Activated T-cell treated with anti-CD3 and anti-CD28 coated beads, Interleukin-2, amount 50 U/mL, for 72 hours (primary cell): Measurements from ENCODE around the gene SAMD7. TPM values are rescaled to one million over a fixed set of nuclear protein-coding genes. Genes with fewer than 3 reads are reported as not detected.

Experiments
- ATAC-seq, 2 donors: fragments of 150-1000 bp; cut with Tn5 transposase; replicated peaks in 1 of 2; 2 replicates each; pipeline ENCODE4 v1.10.0; 2021; ENCODE audit warnings: moderate library complexity in 2 of 2, mild to moderate bottlenecking in 1 of 2
- DNase-seq, 2 donors: peaks; one replicate each; pipeline ENCODE4 v3.0.0; 2021 to 2022; ENCODE audit warnings: mixed read lengths in 1 of 2
- H3K27ac Mint-ChIP-seq: one replicate; pipeline ENCODE4 v1.8.0; 2022; ENCODE audit warnings: mild to moderate bottlenecking, moderate library complexity, mixed read lengths
- H3K27me3 Mint-ChIP-seq: one replicate; pipeline ENCODE4 v1.8.0; 2022; ENCODE audit warnings: low read depth, mixed read lengths
- H3K36me3 Mint-ChIP-seq, 2 donors: one replicate each; pipeline ENCODE4 v1.8.0; 2022; ENCODE audit warnings: mixed read lengths in 2 of 2, mild to moderate bottlenecking in 1 of 2; ENCODE audit not compliant: insufficient read depth in 2 of 2
- H3K4me1 Mint-ChIP-seq: one replicate; pipeline ENCODE4 v1.8.0; 2022; ENCODE audit warnings: low read depth, mixed read lengths
- H3K4me3 Mint-ChIP-seq, 2 donors: one replicate each; pipeline ENCODE4 v1.8.0; 2022; ENCODE audit warnings: mild to moderate bottlenecking in 2 of 2, mixed read lengths in 2 of 2, moderate library complexity in 2 of 2
- H3K9me3 Mint-ChIP-seq, 2 donors: one replicate each; pipeline ENCODE4 v1.8.0; 2022; ENCODE audit warnings: mixed read lengths in 2 of 2
- total RNA-seq, 2 donors: library from RNA; stranded (reverse); gene quantifications; one replicate each; pipeline ENCODE4 v1.2.3, GENCODE V29; 2022

SAMD7 gene
- total RNA-seq, 2 donors from 2014 or later: not detected

DNA sequence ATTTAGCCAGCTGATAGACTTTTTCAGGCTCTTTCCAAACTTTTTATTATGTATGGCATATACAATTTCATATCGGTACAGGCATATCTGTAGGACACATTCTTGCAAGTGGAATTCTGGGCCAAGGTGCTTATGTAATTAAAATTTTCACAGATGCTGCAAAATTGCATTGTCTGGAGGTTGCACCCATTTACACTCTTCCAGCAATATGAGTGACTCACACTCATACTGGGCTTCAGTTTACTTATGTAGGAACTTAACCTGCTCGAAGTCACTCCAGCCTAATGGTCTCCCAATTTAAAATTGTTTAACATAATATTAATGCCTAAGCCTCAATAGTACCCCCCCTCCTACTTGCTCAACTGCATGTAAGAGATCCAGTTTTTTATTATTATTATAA, 44.0 kb downstream of the SAMD7 start:
- peaks cover 8% of the 10 kb centered on the region for H3K27me3 Mint-ChIP-seq
- DNase-seq: no peak
- H3K27ac Mint-ChIP-seq: no peak overlapping the region
- ATAC-seq: no peak
- H3K4me3 Mint-ChIP-seq: no peak overlapping the region
- peaks cover 0 to 2% of the 10 kb centered on the region in 2 donors for H3K36me3 Mint-ChIP-seq
- H3K9me3 Mint-ChIP-seq: peaks cover 0 to 2% of the 10 kb centered on the region in 2 donors
- H3K4me1 Mint-ChIP-seq: peaks cover 19% of the 10 kb centered on the region

- H3K4me1 Mint-ChIP-seq: peaks cover 43% of the 10 kb centered on the region
- H3K9me3 Mint-ChIP-seq: peaks cover 2 to 6% of the 10 kb centered on the region in 2 donors
- peak overlapping the region in 1 of 2 donors; percentile 6 for H3K4me3 Mint-ChIP-seq
- no peak for ATAC-seq
- H3K27ac Mint-ChIP-seq: peak overlapping the region; percentile 52
- DNase-seq: no peak
- peaks cover 8% of the 10 kb centered on the region in 2 donors for H3K36me3 Mint-ChIP-seq
- H3K27me3 Mint-ChIP-seq: peaks cover 7% of the 10 kb centered on the region
Measured at GRCh38 chr3:169964176-169964575, 52.8 kb downstream of the SAMD7 start.

GRCh38 chr3:169965562-169966427, 54.4 kb downstream of the SAMD7 start:
- ATAC-seq: peak; percentile 26 to 36
- peak overlapping the region; percentile 95 to 96 for H3K4me3 Mint-ChIP-seq

GRCh38 chr3:169966428-169966950, 55.1 kb downstream of the SAMD7 start, which contains the start of gene SEC62:
Gene SEC62, plus strand, starts transcription at chr3:169966807. Its CDS starts 16 bp downstream, at chr3:169966823.
- H3K4me1 Mint-ChIP-seq: peaks cover 67% of the 10 kb centered on the region
- H3K36me3 Mint-ChIP-seq: peaks cover 8% of the 10 kb centered on the region in 2 donors
- H3K9me3 Mint-ChIP-seq: peaks cover 2 to 6% of the 10 kb centered on the region in 2 donors
- peak within 1 kb of the TSS; percentile 95 to 96 for H3K4me3 Mint-ChIP-seq
- H3K27ac Mint-ChIP-seq: peak within 1 kb of the TSS; percentile 97
- ATAC-seq (peak; percentile 91), DNase-seq (peak; percentile 95 to 96)
- H3K27me3 Mint-ChIP-seq: peaks cover under 1% of the 10 kb centered on the region

More at GRCh38 chr3:169965562-169966427, 54.4 kb downstream of the SAMD7 start:
- peaks cover 2 to 6% of the 10 kb centered on the region in 2 donors for H3K9me3 Mint-ChIP-seq
- peaks cover 60% of the 10 kb centered on the region for H3K4me1 Mint-ChIP-seq
- peaks cover 8% of the 10 kb centered on the region in 2 donors for H3K36me3 Mint-ChIP-seq
- peak overlapping the region; percentile 97 for H3K27ac Mint-ChIP-seq
- peak in 1 of 2 donors; percentile 16 for DNase-seq
- peaks cover 7% of the 10 kb centered on the region for H3K27me3 Mint-ChIP-seq

DNA sequence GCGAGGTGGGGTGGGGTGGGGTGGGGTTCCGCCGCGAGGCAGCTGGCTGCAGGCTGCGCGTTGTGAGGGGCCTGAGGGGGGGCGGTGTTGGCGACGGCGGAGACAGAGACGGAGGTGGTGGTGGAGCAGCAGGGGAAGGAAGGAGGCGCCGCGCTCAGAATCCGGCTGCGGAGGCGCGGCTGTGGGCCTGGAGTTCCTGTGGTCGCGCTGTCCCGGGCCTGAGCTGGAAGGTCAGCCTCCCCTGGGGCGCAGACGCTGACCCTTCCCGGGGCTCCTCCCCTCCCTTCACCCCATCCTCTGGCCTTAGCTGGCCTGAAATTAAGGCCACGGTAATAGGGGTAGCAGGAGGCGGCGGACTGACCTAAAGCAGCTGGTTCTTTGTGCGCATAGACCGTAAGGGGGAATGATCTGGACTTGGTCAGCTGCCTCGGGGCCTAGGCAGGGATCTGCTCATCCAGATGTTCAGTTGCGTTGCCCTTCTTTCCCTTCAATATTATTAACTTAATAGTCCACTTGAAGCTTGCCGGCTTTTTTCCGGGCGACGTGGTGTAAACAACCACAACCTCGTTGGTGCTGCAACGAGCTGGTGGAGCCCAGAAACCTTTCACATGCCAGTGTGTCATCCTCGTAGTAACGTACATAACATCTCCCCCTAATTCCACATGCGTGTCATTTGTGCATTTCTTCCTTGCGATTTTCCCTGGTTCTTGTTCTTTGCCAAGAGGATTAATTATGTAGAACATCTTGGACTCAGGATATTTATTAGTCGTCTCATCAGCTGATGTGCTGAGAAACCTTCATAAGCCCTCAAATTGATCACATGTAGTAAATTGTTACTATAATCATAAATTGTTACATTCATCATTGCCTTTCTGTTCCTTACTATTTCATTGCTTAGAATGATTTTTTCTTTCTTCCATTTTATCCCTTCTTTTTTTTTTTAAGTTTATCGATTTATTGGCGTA, 55.9 kb downstream of the SAMD7 start:
- Mint-ChIP-seq H3K9me3 (peaks cover 2 to 6% of the 10 kb centered on the region in 2 donors), H3K36me3 (peaks cover 8 to 12% of the 10 kb centered on the region in 2 donors), H3K4me3 (peak overlapping the region; percentile 95 to 96), H3K27me3 (no peaks in the 10 kb centered on the region), H3K4me1 (peaks cover 72% of the 10 kb centered on the region), H3K27ac (peak overlapping the region; percentile 97)
- peak; percentile 76 to 77 for ATAC-seq
- peak; percentile 39 to 51 for DNase-seq

DNA sequence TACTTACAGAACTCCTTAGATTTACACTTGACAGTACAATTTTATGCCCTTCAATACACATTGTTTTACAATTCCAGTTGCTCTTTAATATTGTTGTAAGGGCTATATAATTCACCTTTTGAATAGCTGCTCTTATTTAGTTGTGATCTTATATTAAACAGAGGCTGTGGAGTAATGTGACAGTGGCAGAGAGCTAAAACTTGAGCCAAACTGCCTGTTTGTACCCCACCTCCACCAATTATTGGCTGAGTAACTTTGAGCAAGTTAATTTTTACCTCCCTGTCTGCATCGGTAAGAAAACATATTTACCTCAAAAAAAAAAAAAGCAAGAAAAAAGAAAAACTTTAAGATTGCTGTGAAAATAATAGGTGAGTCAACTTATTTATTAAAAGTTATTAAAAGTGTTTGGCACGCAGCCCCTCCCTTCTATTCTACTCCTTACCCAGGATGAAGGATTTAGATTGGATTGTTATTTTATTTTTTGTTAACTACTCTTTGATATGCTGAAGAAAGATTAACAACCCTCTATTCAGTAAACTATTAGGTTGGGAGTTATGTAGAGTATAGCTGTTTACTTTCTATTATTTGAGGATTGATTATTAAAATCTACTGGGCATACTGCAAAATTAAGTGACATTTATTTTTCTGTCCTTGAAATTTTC, 57.0 kb downstream of the SAMD7 start:
- DNase-seq (no peak), ATAC-seq (no peak)
- peaks cover 8 to 14% of the 10 kb centered on the region in 2 donors for H3K36me3 Mint-ChIP-seq
- H3K27ac Mint-ChIP-seq: peak overlapping the region; percentile 97
- peaks cover 2 to 6% of the 10 kb centered on the region in 2 donors for H3K9me3 Mint-ChIP-seq
- H3K4me3 Mint-ChIP-seq: peak overlapping the region; percentile 95 to 96
- no peaks in the 10 kb centered on the region for H3K27me3 Mint-ChIP-seq
- H3K4me1 Mint-ChIP-seq: peaks cover 72% of the 10 kb centered on the region

DNA sequence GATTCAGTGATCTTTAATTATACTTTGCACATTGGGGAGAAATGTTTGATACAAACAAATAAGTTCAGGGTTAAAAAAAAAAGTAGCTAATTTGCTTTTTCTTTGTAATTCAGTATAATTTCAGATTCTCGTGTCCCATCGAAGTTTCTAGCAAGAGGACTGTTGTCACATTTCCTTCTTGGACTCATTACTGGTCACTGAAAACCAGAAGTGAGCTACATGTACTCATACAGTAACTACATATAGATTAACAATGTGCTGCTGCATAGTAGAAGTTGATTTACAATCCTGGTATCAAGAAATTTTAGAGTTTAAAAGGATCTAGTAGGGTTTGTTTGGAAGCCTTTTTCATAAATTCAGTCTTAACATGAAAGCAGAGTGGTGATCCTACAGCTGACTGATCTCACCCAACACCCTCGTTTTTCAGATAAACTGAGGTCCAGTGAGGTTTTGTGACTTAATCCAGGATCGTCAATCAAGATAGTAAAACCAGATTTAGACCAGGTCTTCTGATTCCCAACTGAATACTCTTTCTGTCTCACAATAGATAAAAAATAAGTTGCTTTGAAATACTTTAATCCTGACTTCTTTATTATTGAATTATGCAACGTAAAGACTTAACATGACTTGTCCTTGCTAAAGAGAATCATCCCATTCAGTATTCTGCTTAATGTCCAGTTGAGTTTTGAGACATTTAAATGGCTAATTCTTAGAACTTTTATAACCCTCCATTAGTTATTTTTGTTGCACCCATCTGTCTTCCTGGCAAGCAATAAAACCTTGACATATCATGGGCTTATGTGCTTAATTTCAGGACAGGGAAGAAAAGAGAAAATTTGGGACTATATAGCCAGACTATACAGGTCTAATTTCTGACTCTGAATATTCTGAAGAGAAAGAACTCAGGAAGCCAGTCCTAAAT, 58.1 kb downstream of the SAMD7 start:
- H3K9me3 Mint-ChIP-seq: peaks cover under 1 to 2% of the 10 kb centered on the region in 2 donors
- peak overlapping the region; percentile 97 for H3K27ac Mint-ChIP-seq
- H3K4me3 Mint-ChIP-seq: peak overlapping the region; percentile 95 to 96
- peaks cover 7 to 15% of the 10 kb centered on the region in 2 donors for H3K36me3 Mint-ChIP-seq
- H3K27me3 Mint-ChIP-seq: no peaks in the 10 kb centered on the region
- H3K4me1 Mint-ChIP-seq: peaks cover 77% of the 10 kb centered on the region
- DNase-seq (no peak), ATAC-seq (no peak)

DNA sequence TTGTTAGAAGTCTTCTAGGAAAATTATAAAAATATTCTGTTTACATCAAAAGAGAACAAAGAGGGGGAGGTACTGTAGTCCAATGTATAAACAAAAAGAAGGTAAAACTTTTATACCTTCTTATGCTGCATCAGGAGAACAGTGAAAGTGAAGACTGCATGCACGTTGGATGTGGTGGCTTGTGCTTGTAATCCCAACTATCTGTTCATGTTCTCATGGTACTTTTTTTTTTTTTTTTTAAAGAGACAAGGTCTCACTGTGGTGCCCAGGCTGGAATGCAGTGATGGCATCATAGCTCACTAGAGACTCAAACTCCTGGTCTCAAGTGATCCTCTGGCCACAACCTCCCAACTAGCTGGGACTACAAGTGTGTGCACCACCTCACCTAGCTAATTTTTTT, 59.5 kb downstream of the SAMD7 start:
- Mint-ChIP-seq H3K27ac (peak overlapping the region; percentile 46), H3K9me3 (no peaks in the 10 kb centered on the region), H3K27me3 (no peaks in the 10 kb centered on the region), H3K36me3 (peaks cover 5 to 13% of the 10 kb centered on the region in 2 donors), H3K4me1 (peaks cover 74% of the 10 kb centered on the region), H3K4me3 (peak overlapping the region in 1 of 2 donors; percentile 22)
- no peak for ATAC-seq
- DNase-seq: no peak

- Mint-ChIP-seq H3K9me3 (no peaks in the 10 kb centered on the region), H3K4me1 (peaks cover 68% of the 10 kb centered on the region), H3K36me3 (peaks cover 5 to 13% of the 10 kb centered on the region in 2 donors), H3K27me3 (no peaks in the 10 kb centered on the region), H3K4me3 (peak overlapping the region in 1 of 2 donors; percentile 50), H3K27ac (peak overlapping the region; percentile 47)
- no peak for DNase-seq
- no peak for ATAC-seq
Measured at GRCh38 chr3:169971522-169971921, 60.1 kb downstream of the SAMD7 start.

DNA sequence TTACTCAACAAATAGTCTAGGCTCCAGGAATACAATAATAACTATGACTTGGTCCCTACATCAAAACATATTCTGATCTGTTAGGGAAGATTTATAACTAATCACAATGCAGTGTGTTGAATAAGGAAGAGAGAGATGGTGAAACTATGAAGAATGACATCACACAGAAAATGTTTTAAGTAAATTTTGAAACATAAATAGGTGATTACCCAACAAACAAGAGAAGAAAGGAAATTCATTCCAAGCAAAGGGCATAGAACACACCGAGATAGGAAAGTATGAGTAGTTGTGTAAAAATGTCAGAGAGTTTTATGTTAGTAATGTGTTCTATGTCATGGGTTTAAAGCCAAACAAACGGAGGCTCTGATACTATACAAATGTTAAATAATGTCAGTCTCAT, 68.7 kb downstream of the SAMD7 start:
- no peaks in the 10 kb centered on the region for H3K9me3 Mint-ChIP-seq
- peaks cover 11% of the 10 kb centered on the region for H3K4me1 Mint-ChIP-seq

DNA sequence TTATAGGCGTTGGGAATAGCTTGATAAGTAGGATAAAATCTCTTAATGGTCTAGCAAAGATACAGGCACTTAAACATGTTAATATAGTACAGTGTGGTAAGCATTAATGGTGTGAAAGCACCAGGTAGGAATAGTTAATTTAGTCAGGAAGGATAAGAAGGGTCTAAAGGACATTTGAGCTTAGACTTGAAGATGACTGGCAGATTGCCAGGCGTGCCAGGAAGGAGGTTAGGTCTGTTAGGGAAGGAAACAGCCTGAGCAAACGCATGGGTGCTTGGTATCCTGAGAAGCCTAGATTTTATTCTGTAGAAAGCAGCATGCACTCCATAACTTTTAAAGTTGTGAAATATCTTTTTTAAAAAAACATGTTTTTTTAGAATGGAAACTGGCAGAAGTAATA, 72.9 kb downstream of the SAMD7 start:
- DNase-seq (no peak), ATAC-seq (no peak)
- Mint-ChIP-seq H3K4me1 (peaks cover 10% of the 10 kb centered on the region), H3K27ac (peak overlapping the region; percentile 86), H3K4me3 (no peak overlapping the region), H3K36me3 (peaks cover 11 to 41% of the 10 kb centered on the region in 2 donors), H3K9me3 (no peaks in the 10 kb centered on the region), H3K27me3 (no peaks in the 10 kb centered on the region)

More for the DNA sequence above, 68.7 kb downstream of the SAMD7 start:
- Mint-ChIP-seq H3K27ac (peak overlapping the region; percentile 75), H3K4me3 (no peak overlapping the region), H3K36me3 (peaks cover 11 to 35% of the 10 kb centered on the region in 2 donors), H3K27me3 (no peaks in the 10 kb centered on the region)
- ATAC-seq (peak in 1 of 2 donors; percentile 49), DNase-seq (no peak)
